B cell (primary cell): Measurements from ENCODE around the gene CD59. TPM values are rescaled to one million over a fixed set of nuclear protein-coding genes. Genes with fewer than 3 reads are reported as not detected.

Source experiments
- ATAC-seq: fragments of 200-7000 bp; cut with Tn5 transposase; one replicate; pipeline ENCODE4 v1.10.0; 2021; ENCODE audit warnings: low read depth, mild to moderate bottlenecking, moderate number of reproducible peaks, moderate library complexity
- CTCF ChIA-PET: fragments of 350-600 bp; sonication (Branson Sonifier 250); formaldehyde crosslinking; loops from one replicate; lab custom pipeline; 2021; ENCODE audit warnings: antibody characterized with exemption, inconsistent platforms; lab: Charles Lee
- POLR2A ChIA-PET: fragments of 350-600 bp; sonication (Branson Sonifier 250); formaldehyde crosslinking; loops from one replicate; lab custom pipeline; 2021; ENCODE audit warnings: antibody characterized with exemption; lab: Charles Lee
- DNase-seq: peaks from one replicate; pipeline ENCODE4 v3.0.0; 2013
- H2AFZ ChIP-seq: 2 replicates; pipeline ENCODE4 v1.6.1; 2012; ENCODE audit warnings: mild to moderate bottlenecking, low read depth, low read length; ENCODE audit not compliant: insufficient read depth, poor library complexity, severe bottlenecking
- H3K27ac ChIP-seq, 2 donors: 1 replicate in 1 of 2; 2 replicates in 1 of 2; pipeline ENCODE4 v1.5.1; 2012 to 2013; ENCODE audit warnings: low read length in 2 of 2, mild to moderate bottlenecking in 2 of 2, moderate library complexity in 1 of 2
- H3K27me3 ChIP-seq, 4 experiments: fragments of 200-600 bp in 1 of 4; sonication (generic) in 1 of 4; replicated peaks in 1 of 4; 1 replicate in 2 of 4; 2 replicates in 2 of 4; pipeline versions ENCODE4 v1.6.1 to v1.7.0; 2013 to 2016; ENCODE audit warnings: low read length in 3 of 4, mild to moderate bottlenecking in 2 of 4, mixed read lengths in 1 of 4, moderate library complexity in 1 of 4; ENCODE audit not compliant: insufficient read depth in 4 of 4, control insufficient read depth in 3 of 4; ENCODE audit errors: control extremely low read depth in 1 of 4
- H3K36me3 ChIP-seq, 2 experiments: replicated peaks in 1 of 2; 1 replicate in 1 of 2; 2 replicates in 1 of 2; pipeline versions ENCODE4 v1.6.1 to v1.7.1; 2013; ENCODE audit warnings: low read length in 1 of 2; ENCODE audit not compliant: insufficient read depth in 2 of 2, control insufficient read depth in 1 of 2; ENCODE audit errors: control extremely low read depth in 1 of 2, extremely low read depth in 1 of 2
- H3K4me1 ChIP-seq, 2 donors: fragments of 200-600 bp in 1 of 2; sonication (generic) in 1 of 2; 1 replicate in 1 of 2; 2 replicates in 1 of 2; pipeline versions ENCODE4 v1.5.1 to v1.6.1; 2013 to 2017; ENCODE audit warnings: low read length in 2 of 2; ENCODE audit not compliant: control insufficient read depth in 2 of 2, insufficient read depth in 2 of 2
- H3K4me2 ChIP-seq: replicated peaks from 2 replicates; pipeline ENCODE3; 2012; ENCODE audit warnings: mild to moderate bottlenecking, low read depth, low read length; ENCODE audit not compliant: poor library complexity, severe bottlenecking
- H3K4me3 ChIP-seq, 5 experiments: fragments of 200-600 bp in 1 of 5; sonication (generic) in 1 of 5; 1 replicate in 3 of 5; 2 replicates in 2 of 5; pipeline versions ENCODE4 v1.5.1 to v1.7.0; 2011 to 2016; ENCODE audit warnings: low read length in 4 of 5, mild to moderate bottlenecking in 4 of 5, low read depth in 2 of 5, control low read depth in 1 of 5, moderate library complexity in 1 of 5; ENCODE audit not compliant: insufficient read depth in 1 of 5; ENCODE audit errors: control extremely low read depth in 1 of 5, extremely low read depth in 1 of 5
- H3K79me2 ChIP-seq: fragments of 200-600 bp; sonication (generic); one replicate; pipeline ENCODE4 v1.6.0; 2016; ENCODE audit warnings: low read length; ENCODE audit not compliant: control insufficient read depth, insufficient read depth
- H3K9ac ChIP-seq: fragments of 200-600 bp; sonication (generic); 2 replicates; pipeline ENCODE4 v1.6.1; 2017; ENCODE audit warnings: mild to moderate bottlenecking, low read length, moderate library complexity
- H3K9me3 ChIP-seq, 3 donors: one replicate each; pipeline versions ENCODE4 v1.6.1 to v1.7.1; 2013; ENCODE audit warnings: low read length in 2 of 3; ENCODE audit not compliant: control insufficient read depth in 2 of 3, insufficient read depth in 1 of 3; ENCODE audit errors: control extremely low read depth in 1 of 3
- H4K20me1 ChIP-seq: 2 replicates; pipeline ENCODE4 v1.6.0; 2012; ENCODE audit warnings: mild to moderate bottlenecking, low read length; ENCODE audit not compliant: insufficient read depth, control insufficient read depth, poor library complexity, severe bottlenecking
- H3K27ac Mint-ChIP-seq: one replicate; pipeline ENCODE4 v1.8.0; 2021; ENCODE audit warnings: mixed read lengths
- H3K27me3 Mint-ChIP-seq: one replicate; pipeline ENCODE4 v1.8.0; 2021; ENCODE audit warnings: mixed read lengths
- H3K4me1 Mint-ChIP-seq: one replicate; pipeline ENCODE4 v1.8.0; 2021; ENCODE audit warnings: mixed read lengths
- H3K4me3 Mint-ChIP-seq: one replicate; pipeline ENCODE4 v1.8.0; 2021; ENCODE audit warnings: mixed read lengths
- H3K9me3 Mint-ChIP-seq: one replicate; pipeline ENCODE4 v1.8.0; 2022; ENCODE audit warnings: mixed read lengths; ENCODE audit not compliant: insufficient read depth
- CTCF ChIP-seq: fragments of 200-600 bp; IDR thresholded peaks from one replicate; pipeline ENCODE4 v1.8.0; 2022; ENCODE audit warnings: antibody characterized with exemption, mild to moderate bottlenecking
- EZH2 ChIP-seq: IDR thresholded peaks from 2 replicates; pipeline ENCODE4 v1.6.1; 2012; ENCODE audit warnings: borderline replicate concordance, low read depth, mild to moderate bottlenecking, moderate library complexity, low read length; ENCODE audit not compliant: insufficient read depth, poor library complexity, severe bottlenecking
- WGBS: methylation state at CpG from one replicate; pipeline ENCODE4 v1.1.5; 2013; ENCODE audit warnings: missing lambda C conversion rate; ENCODE audit not compliant: insufficient coverage; 5-methylcytosine and 5-hydroxymethylcytosine counted together
- intact Hi-C: fragments of 100-400 bp; cut with micrococcal nuclease; formaldehyde crosslinking; loops from one replicate; pipeline ENCODE4 v1.10.0; 2022
- polyA plus RNA-seq: library from polyadenylated mRNA; depleted of rRNA; stranded (reverse); fragments of >200 nt; gene quantifications from 2 replicates; pipeline ENCODE4 v1.2.3, GENCODE V29; 2012
- total RNA-seq, 2 donors: library from RNA; stranded (reverse); fragments of 120-200 nt in 1 of 2; gene quantifications; 1 replicate in 1 of 2; 2 replicates in 1 of 2; pipeline versions ENCODE4 v1.2.3 to v1.2.4, GENCODE V29; 2013 to 2022

The CD59 gene
- total and polyA plus RNA-seq, 2 donors (not counting 1 experiment from before 2014, with no cell fraction given) = 10.9 to 41.3 TPM

GRCh38 chr11:33698921-33699320 is 37.3 kb downstream of the CD59 start:
- CTCF ChIA-PET = no interaction called here
- DNase-seq = no peak
- peaks cover 0 to 24% (median 4%) of the 10 kb centered on the region in 4 experiments for H3K27me3 ChIP-seq
- H3K79me2 ChIP-seq = no peaks in the 10 kb centered on the region
- H3K9ac ChIP-seq = no peak overlapping the region
- H3K4me1 ChIP-seq = peaks cover 6 to 16% of the 10 kb centered on the region in 2 donors
- no peak overlapping the region for H2AFZ ChIP-seq
- H3K36me3 ChIP-seq = no peaks in the 10 kb centered on the region
- no peak overlapping the region for H3K4me2 ChIP-seq
- no peaks in the 10 kb centered on the region for H4K20me1 ChIP-seq
- intact Hi-C loops = no loop called here
- WGBS = 100% methylated on average over 2 of the region's 5 CpGs
- TF ChIP-seq CTCF (no peak), EZH2 (no peak)
- no peak for ATAC-seq
- Mint-ChIP-seq H3K27me3 (peaks cover 5% of the 10 kb centered on the region), H3K27ac (no peak overlapping the region), H3K9me3 (no peaks in the 10 kb centered on the region), H3K4me1 (peaks cover 17% of the 10 kb centered on the region), H3K4me3 (peak overlapping the region; percentile 80)
- H3K9me3 ChIP-seq = peaks cover 0 to 4% (median 0%) of the 10 kb centered on the region in 3 donors
- H3K4me3 ChIP-seq = no peak overlapping the region
- POLR2A ChIA-PET = no interaction called here
- H3K27ac ChIP-seq = no peak overlapping the region

GRCh38 chr11:33697997-33698396 is 38.2 kb downstream of the CD59 start:
- H3K4me1 Mint-ChIP-seq = peaks cover 17% of the 10 kb centered on the region

More at GRCh38 chr11:33697997-33698396, 38.2 kb downstream of the CD59 start:
- H3K4me3 Mint-ChIP-seq = no peak overlapping the region
- Histone ChIP-seq H3K4me1 (peaks cover 6 to 16% of the 10 kb centered on the region in 2 donors), H3K27ac (no peak overlapping the region), H3K4me2 (no peak overlapping the region), H3K27me3 (peaks cover 0 to 24% (median 4%) of the 10 kb centered on the region in 4 experiments), H2AFZ (no peak overlapping the region), H3K9me3 (peaks cover 0 to 4% (median 0%) of the 10 kb centered on the region in 3 donors), H4K20me1 (no peaks in the 10 kb centered on the region), H3K36me3 (no peaks in the 10 kb centered on the region), H3K79me2 (no peaks in the 10 kb centered on the region), H3K4me3 (no peak overlapping the region), H3K9ac (no peak overlapping the region)
- peaks cover 8% of the 10 kb centered on the region for H3K27me3 Mint-ChIP-seq
- POLR2A ChIA-PET = no interaction called here
- ATAC-seq (no peak), DNase-seq (no peak)
- intact Hi-C loops = no loop called here
- TF ChIP-seq CTCF = no peak
- TF ChIP-seq EZH2 = no peak
- CTCF ChIA-PET = interaction anchor here (0.8 kb wide), 1 partner anchor 45 kb away, joined by 3 read pairs; no protein-coding TSS in a partner anchor
- H3K27ac Mint-ChIP-seq = no peak overlapping the region
- 100% methylated on average over 2 of the region's 3 CpGs for WGBS
- H3K9me3 Mint-ChIP-seq = no peaks in the 10 kb centered on the region
